H9 (cell line): ENCODE results near the gene KIZ. TPM values are rescaled to one million over a fixed set of nuclear protein-coding genes. Genes with fewer than 3 reads are reported as not detected.

Experiments
- DNase-seq: peaks from one replicate; pipeline ENCODE4 v3.0.0-alpha.2; 2017
- H2AFZ ChIP-seq: one replicate; pipeline ENCODE4 v1.6.1; 2013; ENCODE audit warnings: mild to moderate bottlenecking, low read length, control low read depth, moderate library complexity
- H2AK5ac ChIP-seq: 2 replicates; pipeline ENCODE4 v1.6.1; 2013; ENCODE audit warnings: low read length, control low read depth, mixed read lengths; ENCODE audit not compliant: insufficient read length
- H2BK120ac ChIP-seq: one replicate; pipeline ENCODE4 v1.6.1; 2013; ENCODE audit warnings: low read depth, mild to moderate bottlenecking, low read length, control low read depth, inconsistent platforms; ENCODE audit not compliant: poor library complexity, severe bottlenecking
- H2BK12ac ChIP-seq: 2 replicates; pipeline ENCODE4 v1.6.1; 2013; ENCODE audit warnings: low read length, control low read depth, mixed read lengths, low read depth; ENCODE audit not compliant: insufficient read length
- H2BK15ac ChIP-seq: 2 replicates; pipeline ENCODE4 v1.6.1; 2013; ENCODE audit warnings: low read depth, low read length, control low read depth
- H2BK20ac ChIP-seq: one replicate; pipeline ENCODE4 v1.6.1; 2013; ENCODE audit warnings: low read depth, mild to moderate bottlenecking, low read length, control low read depth, inconsistent platforms; ENCODE audit not compliant: poor library complexity, severe bottlenecking
- H2BK5ac ChIP-seq: 2 replicates; pipeline ENCODE4 v1.6.1; 2013; ENCODE audit warnings: low read length, control low read depth, mixed read lengths; ENCODE audit not compliant: insufficient read length
- H3K14ac ChIP-seq: 2 replicates; pipeline ENCODE4 v1.6.1; 2013; ENCODE audit warnings: low read length, control low read depth; ENCODE audit not compliant: insufficient read depth
- H3K18ac ChIP-seq: 2 replicates; pipeline ENCODE4 v1.6.1; 2013; ENCODE audit warnings: low read depth, mild to moderate bottlenecking, mixed read lengths, low read length, control low read depth; ENCODE audit not compliant: insufficient read length
- H3K23ac ChIP-seq: 2 replicates; pipeline ENCODE4 v1.6.1; 2013; ENCODE audit warnings: low read length, control low read depth, mixed read lengths, low read depth; ENCODE audit not compliant: insufficient read length
- H3K23me2 ChIP-seq: 2 replicates; pipeline ENCODE4 v1.6.1; 2013; ENCODE audit warnings: low read depth, mild to moderate bottlenecking, mixed read lengths, low read length, control low read depth; ENCODE audit not compliant: insufficient read length, poor library complexity, severe bottlenecking
- H3K27ac ChIP-seq: 2 replicates; pipeline ENCODE4 v1.5.1; 2013; ENCODE audit warnings: low read length, control low read depth, mixed read lengths, low read depth; ENCODE audit not compliant: insufficient read length
- H3K27me3 ChIP-seq: 2 replicates; pipeline ENCODE4 v1.6.1; 2013; ENCODE audit warnings: low read length, control low read depth, inconsistent platforms; ENCODE audit not compliant: insufficient read depth
- H3K4ac ChIP-seq: 2 replicates; pipeline ENCODE4 v1.6.1; 2013; ENCODE audit warnings: low read depth, mild to moderate bottlenecking, control low read depth, inconsistent platforms, low read length, moderate library complexity
- H3K4me1 ChIP-seq: 2 replicates; pipeline ENCODE4 v1.6.1; 2013; ENCODE audit warnings: low read length, control low read depth, inconsistent platforms; ENCODE audit not compliant: insufficient read depth
- H3K4me2 ChIP-seq: 2 replicates; pipeline ENCODE4 v1.6.1; 2013; ENCODE audit warnings: low read length, control low read depth, mixed read lengths; ENCODE audit not compliant: insufficient read length, insufficient read depth
- H3K56ac ChIP-seq: 2 replicates; pipeline ENCODE4 v1.6.1; 2013; ENCODE audit warnings: low read depth, mild to moderate bottlenecking, mixed read lengths, low read length, control low read depth; ENCODE audit not compliant: insufficient read length
- H3K79me1 ChIP-seq: 2 replicates; pipeline ENCODE4 v1.6.1; 2013; ENCODE audit warnings: low read depth, mild to moderate bottlenecking, moderate library complexity, low read length, control low read depth, inconsistent platforms; ENCODE audit not compliant: insufficient read depth, poor library complexity, severe bottlenecking
- H3K79me2 ChIP-seq: 2 replicates; pipeline ENCODE4 v1.6.1; 2013; ENCODE audit warnings: low read length, control low read depth, inconsistent platforms; ENCODE audit not compliant: insufficient read depth
- H3K9ac ChIP-seq: 2 replicates; pipeline ENCODE4 v1.6.1; 2013; ENCODE audit warnings: low read length, control low read depth, mixed read lengths; ENCODE audit not compliant: insufficient read length; ENCODE audit errors: extremely low read depth
- H3K9me3 ChIP-seq: one replicate; pipeline ENCODE4 v1.6.1; 2013; ENCODE audit warnings: low read depth, low read length, inconsistent platforms; ENCODE audit not compliant: control insufficient read depth
- H3T11ph ChIP-seq: one replicate; pipeline ENCODE4 v1.6.1; 2013; ENCODE audit warnings: mild to moderate bottlenecking, low read length, control low read depth, inconsistent platforms
- H4K20me1 ChIP-seq: one replicate; pipeline ENCODE4 v1.6.1; 2013; ENCODE audit not compliant: control insufficient read depth, insufficient read length, insufficient read depth
- H4K5ac ChIP-seq: 2 replicates; pipeline ENCODE4 v1.6.1; 2013; ENCODE audit warnings: low read depth, mild to moderate bottlenecking, mixed read lengths, low read length, control low read depth; ENCODE audit not compliant: insufficient read length
- H4K8ac ChIP-seq: replicated peaks from 2 replicates; pipeline ENCODE4 v1.6.1; 2013; ENCODE audit warnings: low read length, control low read depth, mixed read lengths, low read depth; ENCODE audit not compliant: insufficient read length
- H4K91ac ChIP-seq: 2 replicates; pipeline ENCODE4 v1.6.1; 2013; ENCODE audit warnings: low read depth, mild to moderate bottlenecking, moderate library complexity, mixed read lengths, low read length, control low read depth; ENCODE audit not compliant: insufficient read length
- H3K27ac Mint-ChIP-seq, 3 experiments: 2 replicates in 2 of 3; 3 replicates in 1 of 3; pipeline ENCODE4 v1.8.0; 2020 to 2021; ENCODE audit warnings: mixed read lengths in 3 of 3, mild to moderate bottlenecking in 1 of 3, moderate library complexity in 1 of 3
- H3K27me3 Mint-ChIP-seq: 2 replicates; pipeline ENCODE4 v1.8.0; 2021; ENCODE audit warnings: low read depth, mild to moderate bottlenecking, moderate library complexity, mixed read lengths
- H3K36me3 Mint-ChIP-seq, 3 experiments: 2 replicates in 2 of 3; 3 replicates in 1 of 3; pipeline ENCODE4 v1.8.0; 2020 to 2021; ENCODE audit warnings: low read depth in 3 of 3, mixed read lengths in 3 of 3; ENCODE audit not compliant: insufficient read depth in 1 of 3
- H3K4me1 Mint-ChIP-seq, 2 experiments: 2 replicates each; pipeline ENCODE4 v1.8.0; 2020; ENCODE audit warnings: mixed read lengths in 2 of 2
- H3K4me3 Mint-ChIP-seq, 2 experiments: 2 replicates in 1 of 2; 3 replicates in 1 of 2; pipeline ENCODE4 v1.8.0; 2020 to 2021; ENCODE audit warnings: mild to moderate bottlenecking in 2 of 2, mixed read lengths in 2 of 2, moderate library complexity in 1 of 2
- H3K9me3 Mint-ChIP-seq, 2 experiments: 2 replicates in 1 of 2; 3 replicates in 1 of 2; pipeline ENCODE4 v1.8.0; 2020; ENCODE audit warnings: mild to moderate bottlenecking in 2 of 2, mixed read lengths in 2 of 2, moderate library complexity in 1 of 2
- CTCF ChIP-seq: fragments of 200-600 bp; sonication (generic); conservative IDR thresholded peaks from 3 replicates; pipeline ENCODE4 v1.8.0; 2021; ENCODE audit warnings: antibody characterized with exemption, mild to moderate bottlenecking
- WGBS: extraction: QIAGEN DNeasy Blood & Tissue Kit; methylation state at CpG from one replicate; pipeline ENCODE4 v1.1.7; 2013; ENCODE audit warnings: missing lambda C conversion rate, low lambda C conversion rate, mixed read lengths; ENCODE audit not compliant: insufficient read length; ENCODE audit errors: extremely low coverage; 5-methylcytosine and 5-hydroxymethylcytosine counted together
- total RNA-seq: library from RNA; stranded (reverse); gene quantifications from 2 replicates; pipeline ENCODE4 v1.2.1, GENCODE V29; 2021

Gene KIZ
- total RNA-seq, 1 experiment from 2014 or later: 29.3 TPM

GRCh38 chr20:21082584-21082983 lies 43.3 kb upstream of the KIZ start:
- H3K23ac ChIP-seq: no peak overlapping the region
- no peak overlapping the region for H3K27ac Mint-ChIP-seq

More at GRCh38 chr20:21082584-21082983, 43.3 kb upstream of the KIZ start:
- Mint-ChIP-seq H3K27me3 (peaks cover 4% of the 10 kb centered on the region; the same call in 1 of the 2 replicates), H3K4me3 (no peak overlapping the region), H3K4me1 (peaks cover 3 to 9% of the 10 kb centered on the region in 2 experiments; a peak in 3 of 4 replicates), H3K9me3 (no peaks in the 10 kb centered on the region), H3K36me3 (no peaks in the 10 kb centered on the region)
- Histone ChIP-seq H2AFZ (no peak overlapping the region), H3K79me1 (no peaks in the 10 kb centered on the region), H3K23me2 (no peaks in the 10 kb centered on the region), H2BK15ac (no peak overlapping the region), H2AK5ac (no peak overlapping the region), H4K8ac (no peak overlapping the region), H3K27ac (no peak overlapping the region), H2BK20ac (no peak overlapping the region), H3K4ac (no peak overlapping the region), H3K4me2 (no peak overlapping the region), H3K18ac (no peak overlapping the region), H3K56ac (no peak overlapping the region), H4K5ac (no peak overlapping the region), H3T11ph (no peak overlapping the region), H2BK120ac (no peak overlapping the region), H2BK12ac (no peak overlapping the region), H4K20me1 (no peaks in the 10 kb centered on the region), H3K4me1 (no peaks in the 10 kb centered on the region), H3K79me2 (no peaks in the 10 kb centered on the region), H3K27me3 (no peaks in the 10 kb centered on the region), H2BK5ac (no peak overlapping the region), H3K14ac (no peak overlapping the region), H3K9ac (no peak overlapping the region), H4K91ac (no peak overlapping the region), H3K9me3 (no peaks in the 10 kb centered on the region)
- no CpG with 5 or more reads among the region's 2 CpGs for WGBS
- DNase-seq: no peak
- TF ChIP-seq CTCF: no peak
